Endothelial cell (in vitro differentiated cells): ENCODE results near the gene REPS2. TPM values are rescaled to one million over a fixed set of nuclear protein-coding genes. Genes with fewer than 3 reads are reported as not detected.

ENCODE experiments used
- DNase-seq: peaks from one replicate; pipeline ENCODE4 v3.0.0; 2021; ENCODE audit warnings: low spot score
- H3K27ac Mint-ChIP-seq: one replicate; pipeline ENCODE4 v1.8.0; 2021; ENCODE audit warnings: mixed read lengths, inconsistent platforms; ENCODE audit not compliant: unreplicated experiment
- H3K27me3 Mint-ChIP-seq: one replicate; pipeline ENCODE4 v1.8.0; 2021; ENCODE audit warnings: mild to moderate bottlenecking, moderate library complexity, mixed read lengths, inconsistent platforms; ENCODE audit not compliant: unreplicated experiment
- H3K36me3 Mint-ChIP-seq: one replicate; pipeline ENCODE4 v1.8.0; 2021; ENCODE audit warnings: mild to moderate bottlenecking, low read depth, mixed read lengths, inconsistent platforms; ENCODE audit not compliant: unreplicated experiment
- H3K4me1 Mint-ChIP-seq: one replicate; pipeline ENCODE4 v1.8.0; 2021; ENCODE audit warnings: mild to moderate bottlenecking, mixed read lengths, inconsistent platforms; ENCODE audit not compliant: unreplicated experiment
- H3K4me3 Mint-ChIP-seq: one replicate; pipeline ENCODE4 v1.8.0; 2021; ENCODE audit warnings: mild to moderate bottlenecking, mixed read lengths, inconsistent platforms; ENCODE audit not compliant: unreplicated experiment
- H3K9me3 Mint-ChIP-seq: one replicate; pipeline ENCODE4 v1.8.0; 2021; ENCODE audit warnings: mixed read lengths, inconsistent platforms; ENCODE audit not compliant: unreplicated experiment
- CTCF ChIP-seq: fragments of 200-600 bp; sonication (generic); IDR thresholded peaks from one replicate; pipeline ENCODE4 v1.5.0; 2021; ENCODE audit warnings: antibody characterized with exemption; ENCODE audit not compliant: unreplicated experiment
- total RNA-seq: library from RNA; stranded (reverse); fragmentation: NEBNext Ultra II Directional; extraction: Animal tissue kit (Norgen Biotek cat#: 25700); gene quantifications from one replicate; pipeline ENCODE4 v1.2.1, GENCODE V29; 2021; ENCODE audit not compliant: unreplicated experiment

REPS2 gene
- total RNA-seq, 1 donor from 2014 or later = 10.6 TPM

- H3K27ac Mint-ChIP-seq = no peak overlapping the region
- no peaks in the 10 kb centered on the region for H3K36me3 Mint-ChIP-seq
- no peaks in the 10 kb centered on the region for H3K27me3 Mint-ChIP-seq
- no peak for DNase-seq
- no peaks in the 10 kb centered on the region for H3K9me3 Mint-ChIP-seq
- no peak overlapping the region for H3K4me3 Mint-ChIP-seq
- TF ChIP-seq CTCF = no peak
- H3K4me1 Mint-ChIP-seq = no peaks in the 10 kb centered on the region
These were observed 32.4 kb upstream of the REPS2 start for GRCh38 chrX:16914058-16914457.

DNA sequence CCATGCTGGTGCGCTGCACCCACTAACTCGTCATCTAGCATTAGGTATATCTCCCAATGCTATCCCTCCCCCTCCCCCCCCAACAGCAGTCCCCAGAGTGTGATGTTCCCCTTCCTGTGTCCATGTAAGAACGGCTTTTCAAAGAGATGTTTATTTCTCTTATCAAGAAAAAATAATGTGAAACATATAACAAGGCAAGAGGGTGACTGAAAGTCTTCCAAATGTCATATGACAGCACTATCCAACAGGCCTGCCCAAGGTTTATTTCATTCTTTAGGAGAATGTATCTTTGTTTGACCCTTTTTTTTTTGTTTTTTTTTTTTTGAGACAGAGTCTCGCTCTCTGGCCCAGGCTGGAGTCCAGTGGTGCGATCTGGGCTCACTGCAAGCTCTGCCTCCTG, 29.9 kb upstream of the REPS2 start:
- no peaks in the 10 kb centered on the region for H3K9me3 Mint-ChIP-seq

DNA sequence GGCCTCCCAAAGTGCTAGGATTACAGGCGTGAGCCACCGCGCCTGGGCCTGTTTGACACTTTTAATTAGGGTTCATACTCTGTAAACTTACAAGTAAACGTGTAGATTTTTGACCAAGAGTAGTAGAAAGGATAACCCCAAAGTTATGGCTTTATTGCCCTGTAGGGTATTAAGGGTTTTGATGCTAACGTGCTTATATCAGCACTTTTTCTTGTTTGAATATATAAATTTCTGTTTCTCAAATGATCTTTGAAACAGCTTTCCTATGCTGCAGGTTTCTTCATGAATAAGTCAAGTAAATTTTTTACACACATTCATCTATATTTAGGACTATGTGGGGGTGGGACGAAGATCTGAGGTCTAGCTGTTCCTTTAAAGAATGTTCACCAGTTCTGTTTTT, 29.3 kb upstream of the REPS2 start:
- no peaks in the 10 kb centered on the region for H3K36me3 Mint-ChIP-seq
- no peaks in the 10 kb centered on the region for H3K4me1 Mint-ChIP-seq
- H3K4me3 Mint-ChIP-seq = no peak overlapping the region
- no peak overlapping the region for H3K27ac Mint-ChIP-seq
- no peak for TF ChIP-seq CTCF
- no peaks in the 10 kb centered on the region for H3K27me3 Mint-ChIP-seq
- no peak for DNase-seq
- no peaks in the 10 kb centered on the region for H3K9me3 Mint-ChIP-seq

More for the DNA sequence above, 29.9 kb upstream of the REPS2 start:
- Mint-ChIP-seq H3K36me3 (no peaks in the 10 kb centered on the region), H3K27me3 (no peaks in the 10 kb centered on the region), H3K4me3 (no peak overlapping the region), H3K27ac (no peak overlapping the region), H3K4me1 (no peaks in the 10 kb centered on the region)
- DNase-seq = no peak
- TF ChIP-seq CTCF = no peak

GRCh38 chrX:16918979-16919378, 27.5 kb upstream of the REPS2 start:
- no peaks in the 10 kb centered on the region for H3K4me1 Mint-ChIP-seq
- no peak for TF ChIP-seq CTCF
- no peaks in the 10 kb centered on the region for H3K36me3 Mint-ChIP-seq
- no peaks in the 10 kb centered on the region for H3K27me3 Mint-ChIP-seq
- no peak for DNase-seq
- H3K9me3 Mint-ChIP-seq = no peaks in the 10 kb centered on the region
- H3K27ac Mint-ChIP-seq = no peak overlapping the region
- H3K4me3 Mint-ChIP-seq = no peak overlapping the region

GRCh38 chrX:16920075-16920474, 26.4 kb upstream of the REPS2 start:
- Mint-ChIP-seq H3K4me1 (no peaks in the 10 kb centered on the region), H3K4me3 (no peak overlapping the region), H3K27me3 (no peaks in the 10 kb centered on the region), H3K9me3 (no peaks in the 10 kb centered on the region), H3K27ac (no peak overlapping the region), H3K36me3 (no peaks in the 10 kb centered on the region)
- no peak for DNase-seq
- no peak for TF ChIP-seq CTCF
